CD4-positive, alpha-beta T cell treated with Interleukin-4 for 1 hour (primary cell): ENCODE results near the gene RNF138.
"Not testable (repeated sequence)": the region's sequence is repeated elsewhere in the genome, so short reads cannot be mapped to it uniquely, and the experiment has no call there.

Experiments used
- DNase-seq, 2 donors: peaks; one replicate each; pipeline ENCODE4 v3.0.0-alpha.2; 2020 to 2022

The RNF138 gene

DNA sequence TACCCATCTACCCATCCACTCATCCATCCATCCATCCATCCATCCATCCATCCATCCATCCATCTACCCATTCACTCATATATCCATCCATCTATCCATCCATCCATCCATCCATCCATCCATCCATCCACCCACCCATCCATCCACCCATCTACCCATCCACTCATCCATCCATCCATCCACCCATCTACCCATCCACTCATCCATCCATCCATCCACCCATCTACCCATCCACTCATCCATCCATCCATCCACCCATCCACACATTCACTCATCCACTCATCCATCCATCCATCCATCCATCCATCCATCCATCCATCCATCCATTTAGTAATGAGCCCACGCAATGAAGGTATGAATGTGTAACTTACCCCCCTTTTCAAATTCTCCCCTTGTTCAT, 85.1 kb downstream of the RNF138 start:
- DNase-seq: not testable (repeated sequence)

- no peak for DNase-seq
Observed at GRCh38 chr18:32177530-32177929, 85.9 kb downstream of the RNF138 start.
